Muscle layer of duodenum (tissue), 2 donors: ENCODE measurements around the gene RBSN.
"Not testable (repeated sequence)": the region's sequence is repeated elsewhere in the genome, so short reads cannot be mapped to it uniquely, and the experiment has no call there.

Experiments used
- H3K27ac ChIP-seq: one replicate; pipeline ENCODE4 v1.7.0; 2013; ENCODE audit warnings: mild to moderate bottlenecking, low read length
- H3K27me3 ChIP-seq: one replicate; pipeline ENCODE4 v1.7.0; 2013; ENCODE audit warnings: low read depth, mild to moderate bottlenecking, control low read depth, low read length
- H3K36me3 ChIP-seq, 2 donors: one replicate each; pipeline ENCODE4 v1.7.0; 2013; ENCODE audit warnings: low read length in 2 of 2, control low read depth in 1 of 2, mild to moderate bottlenecking in 1 of 2; ENCODE audit not compliant: insufficient read depth in 2 of 2, control insufficient read depth in 1 of 2
- H3K4me1 ChIP-seq, 2 donors: one replicate each; pipeline ENCODE4 v1.7.0; 2013; ENCODE audit warnings: low read length in 2 of 2, mild to moderate bottlenecking in 2 of 2, control low read depth in 1 of 2, moderate library complexity in 1 of 2; ENCODE audit not compliant: insufficient read depth in 2 of 2, control insufficient read depth in 1 of 2
- H3K4me3 ChIP-seq, 2 donors: one replicate each; pipeline ENCODE4 v1.7.0; 2013; ENCODE audit warnings: low read length in 2 of 2, low read depth in 1 of 2, mild to moderate bottlenecking in 1 of 2
- H3K9me3 ChIP-seq, 2 donors: one replicate each; pipeline ENCODE4 v1.7.0; 2013; ENCODE audit warnings: low read length in 2 of 2, control low read depth in 1 of 2, mild to moderate bottlenecking in 1 of 2; ENCODE audit not compliant: control insufficient read depth in 1 of 2
- donor health status: healthy.

RBSN gene

DNA sequence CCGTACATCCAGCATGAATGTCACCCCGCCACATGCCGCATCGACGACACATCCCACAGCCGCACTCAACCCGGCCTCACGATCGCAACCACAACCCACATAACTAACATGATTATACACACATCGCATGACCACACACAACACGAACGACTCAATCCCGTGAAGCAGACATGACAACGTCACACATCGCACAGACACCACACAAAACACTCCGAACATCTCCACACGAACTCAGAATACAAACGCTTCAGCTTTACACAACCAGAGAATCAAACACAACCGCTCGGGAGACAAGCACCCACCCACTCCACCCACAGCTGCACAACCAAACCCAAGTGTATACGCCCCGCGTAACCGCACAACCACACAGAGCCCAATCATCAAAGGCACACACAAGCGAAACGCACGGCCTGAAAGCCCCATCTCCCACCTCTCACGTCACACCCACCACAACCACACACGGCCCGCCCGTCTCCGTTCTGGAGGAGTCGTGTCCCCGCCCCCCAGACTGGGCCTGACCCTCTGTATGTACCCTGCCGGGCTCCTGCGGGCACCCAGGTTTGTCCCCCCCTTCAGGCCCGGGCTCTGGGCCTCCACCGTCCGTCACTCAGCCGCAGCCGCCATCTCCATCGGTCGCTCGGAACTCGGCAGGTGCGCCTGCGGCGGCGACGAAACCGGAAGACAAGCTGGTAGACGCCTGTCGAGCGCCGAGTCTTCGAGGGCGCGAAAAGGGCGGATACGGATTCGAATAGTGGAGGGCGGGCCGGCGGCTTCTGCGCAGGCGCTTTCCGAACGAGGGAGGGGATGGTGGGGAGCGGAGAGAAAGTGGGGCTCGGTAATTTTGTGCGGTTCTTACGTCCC is at the start of gene RBSN:
Gene RBSN, minus strand, starts transcription at position 646 of the 861 bp plus-strand sequence. CDS start 3,028 bp downstream, outside the sequence.
- H3K36me3 ChIP-seq = peaks cover 17 to 28% of the 10 kb centered on the region in 2 donors
- H3K4me3 ChIP-seq = peak within 1 kb of the TSS; percentile 85 to 98
- H3K9me3 ChIP-seq = no peaks in the 10 kb centered on the region
- peak within 1 kb of the TSS; percentile 87 for H3K27ac ChIP-seq
- no peaks in the 10 kb centered on the region for H3K27me3 ChIP-seq
- H3K4me1 ChIP-seq = peaks cover 8 to 13% of the 10 kb centered on the region in 2 donors

DNA sequence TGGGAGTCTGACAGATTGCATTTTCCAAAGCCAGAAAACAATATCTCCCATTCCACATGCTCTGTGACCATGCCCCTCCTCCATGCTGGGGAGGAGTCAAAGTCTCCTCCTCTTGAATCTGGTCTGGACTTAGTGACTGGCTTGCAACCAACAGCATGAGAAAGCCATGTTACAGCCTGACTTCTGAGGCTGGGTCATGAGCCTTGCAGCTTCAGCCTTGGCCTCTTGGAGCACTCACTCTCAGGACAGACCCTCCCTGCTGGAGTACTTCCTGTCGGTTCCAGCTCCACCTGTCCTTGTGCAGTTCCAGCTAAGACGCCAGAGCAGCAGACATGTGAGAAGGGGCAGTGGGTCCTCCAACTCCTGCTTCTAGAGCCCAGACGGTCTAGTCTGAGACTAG is 49.7 kb upstream of the RBSN start:
- H3K36me3 ChIP-seq = no peaks in the 10 kb centered on the region
- H3K27me3 ChIP-seq = no peaks in the 10 kb centered on the region
- no peak overlapping the region for H3K27ac ChIP-seq
- no peaks in the 10 kb centered on the region for H3K9me3 ChIP-seq
- no peak overlapping the region for H3K4me3 ChIP-seq
- H3K4me1 ChIP-seq = no peaks in the 10 kb centered on the region

DNA sequence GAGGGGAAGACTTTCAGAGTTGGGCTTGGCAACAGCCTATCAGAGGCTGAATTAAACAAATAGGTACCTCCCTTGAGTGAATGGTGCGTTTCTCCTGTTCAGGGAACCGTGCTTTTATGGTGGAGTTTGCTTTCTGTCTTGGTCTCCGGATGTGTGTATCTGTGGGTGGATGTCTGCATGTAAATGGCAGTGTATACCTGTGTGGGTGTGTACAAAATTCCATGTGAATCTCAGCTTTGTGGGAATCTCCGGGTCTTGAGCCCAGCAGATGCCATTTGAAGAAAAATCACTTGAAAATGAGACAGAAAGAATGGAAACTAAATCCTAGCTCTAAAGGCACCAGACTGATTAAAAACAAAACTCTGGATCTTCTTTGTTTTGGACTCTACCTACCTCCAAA is 37.9 kb upstream of the RBSN start:
- H3K27ac ChIP-seq, H3K4me1 ChIP-seq, H3K36me3 ChIP-seq: not testable (repeated sequence)

DNA sequence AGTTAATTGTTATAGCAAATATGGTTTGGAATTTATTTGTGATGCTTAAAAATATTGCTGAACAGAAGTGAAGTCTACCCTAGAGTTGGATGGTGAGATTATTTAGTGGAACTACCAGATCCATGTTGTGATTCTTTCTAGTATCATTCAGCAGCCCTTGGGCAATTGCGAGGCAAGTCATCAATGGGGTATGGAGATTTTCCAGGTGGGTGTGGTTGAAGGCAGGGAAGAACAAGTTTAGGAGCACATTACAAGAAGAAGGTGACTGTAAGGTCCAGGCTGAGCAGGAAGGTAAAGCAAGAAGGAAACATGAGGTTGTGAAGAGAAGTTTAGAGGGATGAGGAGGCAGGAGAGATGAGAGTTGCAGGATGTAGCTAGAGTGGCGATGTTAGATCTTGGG is 36.0 kb upstream of the RBSN start:
- H3K4me1 ChIP-seq, H3K27me3 ChIP-seq, H3K36me3 ChIP-seq: not testable (repeated sequence)

More for the DNA sequence above, 37.9 kb upstream of the RBSN start:
- H3K4me3 ChIP-seq, H3K27me3 ChIP-seq, H3K9me3 ChIP-seq: not testable (repeated sequence)

DNA sequence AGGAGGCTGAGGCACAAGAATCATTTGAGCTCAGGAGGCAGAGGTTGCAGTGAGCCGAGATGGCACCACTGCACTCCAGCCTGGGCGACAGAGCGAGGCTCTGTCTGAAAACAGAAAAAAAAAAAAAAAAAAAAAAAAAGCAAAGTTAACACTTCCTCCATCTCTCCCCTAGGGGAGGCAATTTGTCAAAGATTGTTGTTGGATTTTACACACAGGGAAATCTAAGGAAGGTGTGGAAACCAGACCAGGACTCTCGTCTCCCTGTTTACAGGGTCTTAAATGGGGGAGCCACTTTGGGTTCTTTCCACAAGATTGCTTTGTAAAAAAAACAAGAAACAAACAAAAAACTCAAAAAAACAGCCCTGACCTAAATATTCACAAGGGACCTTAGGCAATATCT is 29.5 kb upstream of the RBSN start:
- H3K4me1 ChIP-seq, H3K4me3 ChIP-seq, H3K9me3 ChIP-seq, H3K27me3 ChIP-seq, H3K36me3 ChIP-seq, H3K27ac ChIP-seq: not testable (repeated sequence)

More for the DNA sequence above, 36.0 kb upstream of the RBSN start:
- not testable (repeated sequence) for H3K4me3 ChIP-seq, H3K27ac ChIP-seq, H3K9me3 ChIP-seq

DNA sequence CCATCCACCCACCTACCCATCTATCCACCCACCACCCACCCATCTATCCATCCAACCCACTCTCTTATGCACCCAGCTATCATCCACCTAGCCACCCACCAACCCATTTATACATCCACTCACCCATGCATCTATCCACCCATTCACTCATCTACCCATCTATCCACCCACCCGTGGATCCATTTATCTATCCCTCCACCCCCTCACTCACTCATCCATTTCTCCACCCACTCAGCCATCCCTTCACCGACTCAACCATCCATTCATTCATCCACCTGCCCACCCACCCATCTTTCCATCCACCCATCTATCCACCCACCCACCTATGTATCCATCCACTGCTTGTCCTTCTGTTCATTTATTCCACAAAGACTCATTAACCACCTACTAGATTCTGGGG is 28.0 kb upstream of the RBSN start:
- not testable (repeated sequence) for H3K36me3 ChIP-seq, H3K9me3 ChIP-seq, H3K4me1 ChIP-seq, H3K27ac ChIP-seq, H3K27me3 ChIP-seq, H3K4me3 ChIP-seq

DNA sequence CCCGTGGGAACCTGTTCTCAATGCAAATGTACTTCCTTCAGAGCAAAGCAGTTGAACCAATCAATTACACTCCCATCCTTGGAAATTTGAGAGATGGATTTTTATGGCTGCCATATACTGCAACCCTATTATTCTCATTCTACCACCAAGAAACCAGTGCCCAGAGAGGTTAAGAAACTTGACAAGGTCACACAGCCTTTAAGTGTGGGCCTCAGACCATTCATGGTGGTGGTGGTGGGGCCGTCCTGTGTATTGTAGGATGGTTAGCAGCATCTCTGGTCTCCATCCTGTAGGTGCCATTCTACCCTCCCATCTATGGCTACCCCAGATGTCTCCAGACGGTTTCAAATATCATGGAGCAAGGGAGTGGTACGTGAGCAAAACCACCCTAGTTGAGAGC is 23.4 kb upstream of the RBSN start:
- Histone ChIP-seq H3K27ac (no peak overlapping the region), H3K4me3 (no peak overlapping the region), H3K36me3 (no peaks in the 10 kb centered on the region), H3K4me1 (no peaks in the 10 kb centered on the region), H3K9me3 (no peaks in the 10 kb centered on the region), H3K27me3 (no peaks in the 10 kb centered on the region)

DNA sequence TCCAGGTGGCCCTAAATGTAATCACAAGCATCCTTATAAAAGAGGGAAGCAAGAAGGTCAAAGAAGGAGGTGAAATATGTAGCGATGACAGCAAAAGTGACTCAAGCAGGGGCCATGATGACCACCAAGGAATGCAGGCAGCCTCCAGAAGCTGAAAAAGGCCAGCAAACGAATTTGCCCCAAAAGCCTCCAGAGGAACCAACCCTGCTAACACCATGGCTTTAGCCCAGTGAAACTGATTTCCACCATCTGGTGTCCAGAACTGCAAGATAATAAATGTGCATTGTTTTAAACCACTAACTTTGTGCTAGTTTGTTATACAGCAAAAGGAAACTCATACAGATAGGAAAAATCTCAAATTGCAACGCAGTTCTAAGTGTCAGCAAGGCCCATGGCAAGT is 23.0 kb upstream of the RBSN start:
- no peak overlapping the region for H3K27ac ChIP-seq
- H3K9me3 ChIP-seq = no peaks in the 10 kb centered on the region
- H3K36me3 ChIP-seq = no peaks in the 10 kb centered on the region
- no peak overlapping the region for H3K4me3 ChIP-seq
- H3K27me3 ChIP-seq = no peaks in the 10 kb centered on the region
- H3K4me1 ChIP-seq = no peaks in the 10 kb centered on the region

DNA sequence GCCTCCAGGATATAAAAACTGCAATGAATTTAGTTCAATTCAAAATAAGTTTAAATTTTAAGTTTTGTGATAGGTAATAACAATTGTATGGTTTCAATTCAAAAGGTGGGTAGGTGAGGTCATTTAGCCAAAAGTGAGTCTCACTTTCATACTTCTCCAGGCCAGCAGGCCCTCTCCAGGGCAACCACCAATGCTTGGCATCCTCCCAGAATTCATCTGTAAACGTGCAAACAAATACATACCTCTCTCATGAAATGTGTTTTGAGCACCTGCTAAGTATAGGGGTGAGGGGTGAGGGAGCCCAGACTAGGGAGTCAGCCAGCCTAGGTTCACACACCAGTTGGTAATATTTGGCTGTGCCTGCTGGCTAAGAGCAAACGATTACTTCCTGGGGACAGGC is 22.0 kb upstream of the RBSN start:
- no peaks in the 10 kb centered on the region for H3K9me3 ChIP-seq
- H3K27ac ChIP-seq = no peak overlapping the region
- H3K4me3 ChIP-seq = no peak overlapping the region
- no peaks in the 10 kb centered on the region for H3K36me3 ChIP-seq
- no peaks in the 10 kb centered on the region for H3K4me1 ChIP-seq
- no peaks in the 10 kb centered on the region for H3K27me3 ChIP-seq

DNA sequence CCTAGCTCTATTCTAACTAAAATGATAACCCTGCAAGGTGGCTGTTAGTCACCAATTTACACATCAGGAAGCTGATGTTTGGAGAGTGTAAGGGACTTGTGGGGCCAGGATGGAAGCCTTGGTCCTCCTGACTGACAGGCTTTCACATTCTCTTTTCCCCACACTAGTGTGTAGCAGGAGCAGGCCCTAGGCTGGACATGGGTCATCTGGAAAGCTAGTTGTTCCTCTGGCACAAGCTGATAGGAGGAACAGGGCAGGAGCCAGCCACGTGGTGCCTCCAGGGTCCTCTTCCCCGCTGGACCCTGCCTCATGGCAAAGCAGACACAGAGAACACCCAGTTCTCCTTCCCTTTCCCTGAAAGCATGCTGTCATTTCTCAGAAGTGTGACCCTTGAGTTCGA is 18.1 kb upstream of the RBSN start:
- Histone ChIP-seq H3K36me3 (no peaks in the 10 kb centered on the region), H3K27me3 (no peaks in the 10 kb centered on the region), H3K4me1 (no peaks in the 10 kb centered on the region), H3K4me3 (no peak overlapping the region), H3K27ac (no peak overlapping the region), H3K9me3 (no peaks in the 10 kb centered on the region)

DNA sequence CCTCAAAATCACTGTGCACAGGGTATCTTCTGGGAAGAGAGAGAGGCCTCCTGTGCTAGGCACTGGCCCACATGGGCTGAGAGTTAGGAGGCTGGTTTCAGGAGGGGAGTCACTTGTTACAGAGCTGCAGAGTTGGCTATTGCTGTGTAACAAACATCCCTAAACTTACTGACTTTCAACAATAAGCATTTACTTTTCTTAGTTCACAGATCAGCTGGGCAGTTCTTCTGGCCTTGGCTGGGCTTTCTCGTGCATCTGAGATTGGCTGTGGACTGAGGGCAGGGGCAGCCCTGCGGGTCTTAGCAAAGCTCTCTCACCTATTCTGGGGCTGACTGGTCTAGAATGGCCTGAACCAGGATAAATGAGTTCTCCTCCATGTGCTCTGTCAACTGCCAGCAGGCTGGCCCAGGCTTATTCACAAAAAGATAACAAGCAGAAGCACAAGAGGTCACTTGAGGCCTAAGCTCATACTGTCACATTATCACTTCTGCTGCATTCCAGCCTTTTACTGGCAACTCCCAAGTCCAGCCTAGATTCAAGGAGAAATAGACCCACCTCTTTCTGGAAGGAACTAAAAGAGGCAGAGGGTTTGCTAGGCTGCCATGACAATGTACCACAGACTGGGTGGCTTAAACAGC is 17.2 kb upstream of the RBSN start:
- Histone ChIP-seq H3K4me3 (no peak overlapping the region), H3K36me3 (no peaks in the 10 kb centered on the region), H3K27ac (no peak overlapping the region), H3K9me3 (no peaks in the 10 kb centered on the region), H3K27me3 (no peaks in the 10 kb centered on the region), H3K4me1 (no peaks in the 10 kb centered on the region)
